ENCODE data around the gene TUBGCP6. TPM values are rescaled to one million over a fixed set of nuclear protein-coding genes. Genes with fewer than 3 reads are reported as not detected.
"Not testable (repeated sequence)": the region's sequence is repeated elsewhere in the genome, so short reads cannot be mapped to it uniquely, and the experiment has no call there.

Gene TUBGCP6
- total RNA-seq, 1 donor from 2014 or later = 48.5 TPM

- peak; percentile 48 for DNase-seq
- no peaks in the 10 kb centered on the region for H3K27me3 ChIP-seq (ENCODE audit: low read depth)
- peaks cover 87% of the 10 kb centered on the region for H3K36me3 ChIP-seq
- no peaks in the 10 kb centered on the region for H3K9me3 ChIP-seq
- H3K27ac ChIP-seq = no peak overlapping the region
- no peak for ATAC-seq
- intact Hi-C loops (cut with DNase I) = no loop called here
- H3K4me1 ChIP-seq = peaks cover 15% of the 10 kb centered on the region
- TF ChIP-seq CTCF (IDR thresholded peaks at IDR 0.05) = no peak
- no peak overlapping the region for H3K4me3 ChIP-seq
These were observed 37.3 kb downstream of the TUBGCP6 start for GRCh38 chr22:50207383-50208140.

GRCh38 chr22:50206599-50206998, 38.2 kb downstream of the TUBGCP6 start:
- H3K36me3 ChIP-seq = peaks cover 77% of the 10 kb centered on the region
- H3K27ac ChIP-seq = no peak overlapping the region
- DNase-seq = peak; percentile 80
- H3K4me1 ChIP-seq = peaks cover 25% of the 10 kb centered on the region
- H3K27me3 ChIP-seq (ENCODE audit: low read depth) = no peaks in the 10 kb centered on the region
- no peaks in the 10 kb centered on the region for H3K9me3 ChIP-seq
- intact Hi-C loops (cut with DNase I) = no loop called here
- no peak overlapping the region for H3K4me3 ChIP-seq
- peak; percentile 67 to 80 for ATAC-seq
- peak; percentile 42 for TF ChIP-seq CTCF (IDR thresholded peaks at IDR 0.05)

GRCh38 chr22:50205781-50206569, 38.8 kb downstream of the TUBGCP6 start:
- ATAC-seq = no peak

GRCh38 chr22:50204998-50205397, 39.8 kb downstream of the TUBGCP6 start:
- H3K27me3 ChIP-seq (ENCODE audit: low read depth); ATAC-seq; H3K4me3 ChIP-seq; H3K27ac ChIP-seq; H3K9me3 ChIP-seq; DNase-seq; intact Hi-C loops (cut with DNase I): not testable (repeated sequence)
- Histone ChIP-seq H3K36me3 (peaks cover 61% of the 10 kb centered on the region), H3K4me1 (peaks cover 28% of the 10 kb centered on the region)

More at GRCh38 chr22:50205781-50206569, 38.8 kb downstream of the TUBGCP6 start:
- H3K4me1 ChIP-seq = peaks cover 26% of the 10 kb centered on the region
- no peak overlapping the region for H3K27ac ChIP-seq
- no peak for TF ChIP-seq CTCF (IDR thresholded peaks at IDR 0.05)
- no peaks in the 10 kb centered on the region for H3K27me3 ChIP-seq (ENCODE audit: low read depth)
- intact Hi-C loops (cut with DNase I) = no loop called here
- DNase-seq = peak; percentile 32
- H3K36me3 ChIP-seq = peaks cover 71% of the 10 kb centered on the region
- no peaks in the 10 kb centered on the region for H3K9me3 ChIP-seq
- H3K4me3 ChIP-seq = no peak overlapping the region

GRCh38 chr22:50204571-50204970, 40.3 kb downstream of the TUBGCP6 start:
- no peaks in the 10 kb centered on the region for H3K27me3 ChIP-seq (ENCODE audit: low read depth)
- H3K27ac ChIP-seq = no peak overlapping the region
- intact Hi-C loops (cut with DNase I) = no loop called here
- TF ChIP-seq CTCF (IDR thresholded peaks at IDR 0.05) = no peak
- H3K4me1 ChIP-seq = peaks cover 33% of the 10 kb centered on the region
- peaks cover 58% of the 10 kb centered on the region for H3K36me3 ChIP-seq
- H3K9me3 ChIP-seq = no peaks in the 10 kb centered on the region
- DNase-seq (no peak), ATAC-seq (no peak)
- no peak overlapping the region for H3K4me3 ChIP-seq

GRCh38 chr22:50203288-50203687, 41.5 kb downstream of the TUBGCP6 start:
- Histone ChIP-seq H3K4me1 (peaks cover 36% of the 10 kb centered on the region), H3K36me3 (peaks cover 50% of the 10 kb centered on the region)

More at GRCh38 chr22:50203288-50203687, 41.5 kb downstream of the TUBGCP6 start:
- no peaks in the 10 kb centered on the region for H3K9me3 ChIP-seq
- DNase-seq = no peak
- no peaks in the 10 kb centered on the region for H3K27me3 ChIP-seq (ENCODE audit: low read depth)
- ATAC-seq = no peak
- intact Hi-C loops (cut with DNase I) = no loop called here
- no peak for TF ChIP-seq CTCF (IDR thresholded peaks at IDR 0.05)
- no peak overlapping the region for H3K27ac ChIP-seq
- H3K4me3 ChIP-seq = no peak overlapping the region
